HEK293 (cell line): Measurements from ENCODE around the gene ZNF629.

ENCODE experiments used
- SALL2 ChIP-seq: fragments of 450-650 bp; formaldehyde crosslinking; IDR thresholded peaks from 2 replicates; pipeline ENCODE4 v1.5.0; 2017; ENCODE audit warnings: missing biosample characterization, mild to moderate bottlenecking, missing genetic modification characterization, borderline replicate concordance
- ZBTB8A ChIP-seq: fragments of 450-650 bp; formaldehyde crosslinking; IDR thresholded peaks from 2 replicates; pipeline ENCODE4 v1.5.1; 2016; ENCODE audit warnings: missing biosample characterization, missing genetic modification characterization
- ZNF184 ChIP-seq: fragments of 450-650 bp; IDR thresholded peaks from 2 replicates; pipeline ENCODE4 v1.5.1; 2018; ENCODE audit warnings: missing biosample characterization, mild to moderate bottlenecking, missing genetic modification characterization
- TF ChIP-seq, protein P1 (sequence below): fragments of 450-650 bp; formaldehyde crosslinking; IDR thresholded peaks from 2 replicates; pipeline ENCODE4 v1.5.1; 2016; ENCODE audit warnings: missing biosample characterization, missing genetic modification characterization
- TF ChIP-seq, protein P2 (sequence below): fragments of 450-650 bp; formaldehyde crosslinking; conservative IDR thresholded peaks from 2 replicates; pipeline ENCODE4 v1.5.1; 2016; ENCODE audit warnings: low read depth, missing biosample characterization, missing genetic modification characterization
- TF ChIP-seq, protein P3 (sequence below): fragments of 450-650 bp; IDR thresholded peaks from 2 replicates; pipeline ENCODE4 v1.5.1; 2018; ENCODE audit warnings: missing biosample characterization, missing genetic modification characterization

DNA sequence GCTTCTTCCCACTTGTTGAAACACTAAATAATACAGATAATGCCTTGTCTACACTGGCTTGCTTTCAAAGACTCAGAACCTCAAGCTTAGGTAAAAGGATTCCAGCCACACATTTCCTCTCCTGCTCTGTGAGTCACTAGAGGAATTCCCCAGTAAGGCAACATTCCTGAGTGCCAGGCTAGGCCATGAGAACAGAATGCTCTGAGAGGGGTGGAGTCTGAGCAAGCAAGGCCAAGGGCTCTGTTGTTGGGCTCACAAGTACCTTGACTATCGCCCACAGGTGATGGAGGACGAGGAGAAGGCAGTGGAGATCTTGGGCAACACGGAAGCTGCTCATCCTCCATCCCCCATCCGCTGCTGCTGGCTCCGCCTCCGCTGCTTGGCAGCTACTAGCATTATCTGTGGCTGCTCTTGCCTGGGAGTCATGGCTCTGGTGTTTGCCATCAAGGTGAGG lies 45.5 kb downstream of the ZNF629 start:
- TF ChIP-seq, protein P1, sequence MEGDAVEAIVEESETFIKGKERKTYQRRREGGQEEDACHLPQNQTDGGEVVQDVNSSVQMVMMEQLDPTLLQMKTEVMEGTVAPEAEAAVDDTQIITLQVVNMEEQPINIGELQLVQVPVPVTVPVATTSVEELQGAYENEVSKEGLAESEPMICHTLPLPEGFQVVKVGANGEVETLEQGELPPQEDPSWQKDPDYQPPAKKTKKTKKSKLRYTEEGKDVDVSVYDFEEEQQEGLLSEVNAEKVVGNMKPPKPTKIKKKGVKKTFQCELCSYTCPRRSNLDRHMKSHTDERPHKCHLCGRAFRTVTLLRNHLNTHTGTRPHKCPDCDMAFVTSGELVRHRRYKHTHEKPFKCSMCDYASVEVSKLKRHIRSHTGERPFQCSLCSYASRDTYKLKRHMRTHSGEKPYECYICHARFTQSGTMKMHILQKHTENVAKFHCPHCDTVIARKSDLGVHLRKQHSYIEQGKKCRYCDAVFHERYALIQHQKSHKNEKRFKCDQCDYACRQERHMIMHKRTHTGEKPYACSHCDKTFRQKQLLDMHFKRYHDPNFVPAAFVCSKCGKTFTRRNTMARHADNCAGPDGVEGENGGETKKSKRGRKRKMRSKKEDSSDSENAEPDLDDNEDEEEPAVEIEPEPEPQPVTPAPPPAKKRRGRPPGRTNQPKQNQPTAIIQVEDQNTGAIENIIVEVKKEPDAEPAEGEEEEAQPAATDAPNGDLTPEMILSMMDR (tag by site-specific recombination) = no peak
- TF ChIP-seq SALL2 (tag by site-specific recombination) (no peak), ZBTB8A (no peak), ZNF184 (tag by site-specific recombination) (no peak)
- TF ChIP-seq, protein P2, sequence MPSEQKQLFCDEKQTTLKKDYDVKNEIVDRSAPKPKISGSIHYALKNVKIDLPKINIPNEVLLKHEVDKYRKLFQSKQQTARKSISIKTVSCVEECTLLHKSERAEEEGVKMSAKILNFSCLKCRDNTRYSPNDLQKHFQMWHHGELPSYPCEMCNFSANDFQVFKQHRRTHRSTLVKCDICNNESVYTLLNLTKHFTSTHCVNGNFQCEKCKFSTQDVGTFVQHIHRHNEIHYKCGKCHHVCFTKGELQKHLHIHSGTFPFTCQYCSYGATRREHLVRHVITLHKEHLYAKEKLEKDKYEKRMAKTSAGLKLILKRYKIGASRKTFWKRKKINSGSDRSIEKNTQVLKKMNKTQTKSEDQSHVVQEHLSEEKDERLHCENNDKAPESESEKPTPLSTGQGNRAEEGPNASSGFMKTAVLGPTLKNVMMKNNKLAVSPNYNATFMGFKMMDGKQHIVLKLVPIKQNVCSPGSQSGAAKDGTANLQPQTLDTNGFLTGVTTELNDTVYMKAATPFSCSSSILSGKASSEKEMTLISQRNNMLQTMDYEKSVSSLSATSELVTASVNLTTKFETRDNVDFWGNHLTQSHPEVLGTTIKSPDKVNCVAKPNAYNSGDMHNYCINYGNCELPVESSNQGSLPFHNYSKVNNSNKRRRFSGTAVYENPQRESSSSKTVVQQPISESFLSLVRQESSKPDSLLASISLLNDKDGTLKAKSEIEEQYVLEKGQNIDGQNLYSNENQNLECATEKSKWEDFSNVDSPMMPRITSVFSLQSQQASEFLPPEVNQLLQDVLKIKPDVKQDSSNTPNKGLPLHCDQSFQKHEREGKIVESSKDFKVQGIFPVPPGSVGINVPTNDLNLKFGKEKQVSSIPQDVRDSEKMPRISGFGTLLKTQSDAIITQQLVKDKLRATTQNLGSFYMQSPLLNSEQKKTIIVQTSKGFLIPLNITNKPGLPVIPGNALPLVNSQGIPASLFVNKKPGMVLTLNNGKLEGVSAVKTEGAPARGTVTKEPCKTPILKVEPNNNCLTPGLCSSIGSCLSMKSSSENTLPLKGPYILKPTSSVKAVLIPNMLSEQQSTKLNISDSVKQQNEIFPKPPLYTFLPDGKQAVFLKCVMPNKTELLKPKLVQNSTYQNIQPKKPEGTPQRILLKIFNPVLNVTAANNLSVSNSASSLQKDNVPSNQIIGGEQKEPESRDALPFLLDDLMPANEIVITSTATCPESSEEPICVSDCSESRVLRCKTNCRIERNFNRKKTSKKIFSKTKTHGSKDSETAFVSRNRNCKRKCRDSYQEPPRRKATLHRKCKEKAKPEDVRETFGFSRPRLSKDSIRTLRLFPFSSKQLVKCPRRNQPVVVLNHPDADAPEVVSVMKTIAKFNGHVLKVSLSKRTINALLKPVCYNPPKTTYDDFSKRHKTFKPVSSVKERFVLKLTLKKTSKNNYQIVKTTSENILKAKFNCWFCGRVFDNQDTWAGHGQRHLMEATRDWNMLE (tag by site-specific recombination) = no peak
- TF ChIP-seq, protein P3, sequence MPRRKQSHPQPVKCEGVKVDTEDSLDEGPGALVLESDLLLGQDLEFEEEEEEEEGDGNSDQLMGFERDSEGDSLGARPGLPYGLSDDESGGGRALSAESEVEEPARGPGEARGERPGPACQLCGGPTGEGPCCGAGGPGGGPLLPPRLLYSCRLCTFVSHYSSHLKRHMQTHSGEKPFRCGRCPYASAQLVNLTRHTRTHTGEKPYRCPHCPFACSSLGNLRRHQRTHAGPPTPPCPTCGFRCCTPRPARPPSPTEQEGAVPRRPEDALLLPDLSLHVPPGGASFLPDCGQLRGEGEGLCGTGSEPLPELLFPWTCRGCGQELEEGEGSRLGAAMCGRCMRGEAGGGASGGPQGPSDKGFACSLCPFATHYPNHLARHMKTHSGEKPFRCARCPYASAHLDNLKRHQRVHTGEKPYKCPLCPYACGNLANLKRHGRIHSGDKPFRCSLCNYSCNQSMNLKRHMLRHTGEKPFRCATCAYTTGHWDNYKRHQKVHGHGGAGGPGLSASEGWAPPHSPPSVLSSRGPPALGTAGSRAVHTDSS (tag by site-specific recombination) = no peak
